HG03571 (cell line): Measurements from ENCODE around the gene CASP12.
"Not testable (repeated sequence)": the region's sequence is repeated elsewhere in the genome, so short reads cannot be mapped to it uniquely, and the experiment has no call there.

Experiments used
- ATAC-seq: cut with Tn5 transposase; IDR thresholded peaks from one replicate; pipeline ENCODE4 v1.9.1; 2021; ENCODE audit not compliant: unreplicated experiment

CASP12 gene

GRCh38 chr11:104897891-104898684, at the start of gene CASP12:
Gene CASP12, minus strand, starts transcription at chr11:104898460.
- no peak for ATAC-seq

- ATAC-seq: peak; percentile 83
Observed at GRCh38 chr11:104946907-104947306, 48.6 kb upstream of the CASP12 start.

DNA sequence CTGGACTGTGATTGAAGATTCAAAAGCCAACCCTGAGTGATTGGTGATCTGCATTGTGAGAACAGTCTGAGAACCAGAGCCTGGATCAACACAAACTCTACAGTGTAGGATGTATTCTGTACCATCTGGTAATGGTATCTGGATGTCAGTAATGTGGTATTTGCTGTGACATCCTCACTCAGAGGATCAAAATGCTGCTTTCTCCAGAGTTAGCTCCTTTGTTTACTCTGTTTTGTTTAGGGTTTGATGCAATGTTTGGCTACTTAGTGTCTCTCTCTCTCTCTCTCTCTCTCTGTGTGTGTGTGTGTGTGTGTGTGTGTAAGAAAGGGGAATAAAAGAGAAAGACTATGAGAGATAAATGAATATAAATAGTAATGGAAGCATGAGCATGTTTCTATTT, 45.8 kb upstream of the CASP12 start:
- no peak for ATAC-seq

DNA sequence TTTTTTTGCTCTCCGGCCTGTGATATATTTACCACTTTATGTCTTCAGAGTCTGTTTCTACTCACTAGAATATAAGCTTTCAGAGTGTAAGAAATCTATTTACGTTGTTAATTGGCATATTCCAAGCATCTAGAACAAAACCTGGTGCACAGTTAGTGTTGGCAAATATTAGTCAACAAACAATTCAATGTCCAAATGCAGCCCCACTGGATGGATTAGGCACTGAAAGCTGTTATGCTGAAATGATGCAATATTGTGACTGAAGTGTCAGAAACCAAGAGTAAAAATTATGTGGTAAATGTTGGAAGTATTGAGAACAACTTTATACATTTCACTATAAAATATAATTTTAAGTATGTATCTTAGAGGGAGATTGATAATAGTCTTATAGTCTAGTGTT, 45.3 kb upstream of the CASP12 start:
- ATAC-seq: no peak

DNA sequence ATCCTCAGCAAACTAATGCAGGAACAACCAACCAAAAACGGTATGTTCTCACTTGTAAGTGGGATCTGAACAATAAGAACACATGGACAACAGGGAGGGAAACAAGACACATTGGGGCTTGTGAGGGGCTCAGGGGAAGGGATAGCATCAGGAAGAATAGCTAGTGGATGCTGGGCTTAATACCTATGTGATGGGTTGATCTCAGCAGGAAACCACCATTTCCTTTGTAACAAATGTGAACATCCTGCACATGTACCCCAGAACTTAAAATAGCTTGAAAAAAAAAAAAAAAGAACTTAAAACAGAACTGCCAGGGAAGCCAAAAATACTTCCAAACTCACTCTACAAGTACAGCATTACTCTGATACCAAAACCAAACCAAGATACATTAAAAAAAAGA, 36.3 kb upstream of the CASP12 start:
- no peak for ATAC-seq

GRCh38 chr11:104934073-104934472, 35.8 kb upstream of the CASP12 start:
- not testable (repeated sequence) for ATAC-seq

- ATAC-seq: no peak
Observed at GRCh38 chr11:104928811-104929210, 30.6 kb upstream of the CASP12 start.

DNA sequence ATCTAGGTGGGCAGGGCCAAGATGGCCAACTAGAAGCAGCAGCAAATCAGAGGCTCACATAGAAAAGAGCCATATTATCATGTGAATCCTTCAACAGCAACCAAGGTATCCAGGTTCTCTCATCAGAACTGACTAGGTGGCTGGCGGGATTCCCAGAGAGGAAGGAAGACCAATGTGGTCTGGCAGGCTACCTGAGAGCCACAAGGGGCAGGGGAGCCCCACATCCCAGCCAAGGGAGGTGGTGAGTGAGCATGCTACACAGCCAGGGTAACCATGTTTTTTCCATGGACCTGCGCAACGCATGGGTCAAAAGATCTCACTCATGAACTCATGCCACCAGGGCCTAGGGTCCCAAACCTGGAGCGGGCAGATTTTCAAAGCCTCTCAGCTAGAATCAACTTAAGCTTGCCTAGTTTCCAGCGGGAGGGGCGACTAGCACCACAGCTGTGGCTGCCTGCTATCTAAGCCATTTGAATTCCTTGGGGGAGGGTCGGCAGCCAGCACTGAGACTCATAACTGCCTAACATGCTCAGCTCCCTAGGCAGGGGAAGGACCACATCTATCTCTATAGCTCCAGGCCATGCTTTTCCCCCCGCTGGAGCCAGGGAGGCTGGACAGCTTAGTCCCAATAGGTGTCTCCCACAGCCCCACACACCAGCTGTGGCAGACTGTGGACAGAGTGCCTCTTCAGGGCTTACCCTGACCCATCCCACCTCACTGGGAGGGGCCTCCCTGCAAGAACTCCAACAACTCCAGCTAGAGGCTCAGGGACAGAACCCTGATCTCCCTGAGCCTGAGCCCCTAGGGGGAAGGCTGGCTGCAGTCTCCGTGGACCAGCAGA, 28.7 kb upstream of the CASP12 start:
- ATAC-seq: no peak

- no peak for ATAC-seq
Observed at GRCh38 chr11:104925850-104926249, 27.6 kb upstream of the CASP12 start.

GRCh38 chr11:104918113-104918824, 20.0 kb upstream of the CASP12 start:
- ATAC-seq: no peak

- ATAC-seq: no peak
Observed at GRCh38 chr11:104917271-104918112, 19.2 kb upstream of the CASP12 start.

DNA sequence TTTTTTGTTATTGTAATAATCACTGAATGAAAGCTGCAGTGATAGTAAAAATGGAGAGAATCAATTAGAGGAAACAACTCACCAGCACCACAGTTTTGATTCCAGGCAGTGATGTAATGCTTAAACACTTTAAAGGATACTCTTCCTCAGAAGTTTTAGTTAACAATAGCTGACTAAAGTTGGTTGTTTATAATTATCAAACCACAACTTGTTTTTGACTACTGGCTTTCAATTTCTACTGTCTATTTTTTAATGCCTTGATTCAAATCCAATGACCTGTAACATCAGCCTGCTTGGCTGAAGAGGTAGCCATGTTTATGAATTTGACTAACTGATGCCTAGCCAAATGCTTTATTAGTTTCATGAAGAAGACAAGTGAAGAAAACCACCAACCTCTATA, 18.2 kb upstream of the CASP12 start:
- ATAC-seq: no peak

DNA sequence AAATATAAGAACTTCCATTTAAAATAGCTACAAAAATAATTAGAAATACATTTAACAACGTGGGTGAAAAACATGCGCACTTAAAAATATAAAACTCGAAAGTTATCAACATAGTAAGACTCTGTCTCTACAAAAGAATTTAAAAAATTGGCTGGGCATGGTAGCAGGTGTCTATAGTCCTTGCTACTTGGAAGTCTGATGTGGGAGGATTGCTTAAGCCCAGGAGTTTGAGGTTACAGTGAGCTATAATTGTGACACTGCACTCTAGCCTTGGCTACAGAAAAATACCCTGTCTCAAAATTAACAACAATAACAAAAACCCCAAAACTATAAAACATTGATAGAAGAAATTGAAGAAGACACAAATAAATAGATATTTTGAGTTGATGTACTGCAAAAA, 13.8 kb upstream of the CASP12 start:
- ATAC-seq: no peak

GRCh38 chr11:104908186-104908531, 9.9 kb upstream of the CASP12 start:
- no peak for ATAC-seq

- ATAC-seq: no peak
Observed at GRCh38 chr11:104907521-104908185, 9.4 kb upstream of the CASP12 start.

DNA sequence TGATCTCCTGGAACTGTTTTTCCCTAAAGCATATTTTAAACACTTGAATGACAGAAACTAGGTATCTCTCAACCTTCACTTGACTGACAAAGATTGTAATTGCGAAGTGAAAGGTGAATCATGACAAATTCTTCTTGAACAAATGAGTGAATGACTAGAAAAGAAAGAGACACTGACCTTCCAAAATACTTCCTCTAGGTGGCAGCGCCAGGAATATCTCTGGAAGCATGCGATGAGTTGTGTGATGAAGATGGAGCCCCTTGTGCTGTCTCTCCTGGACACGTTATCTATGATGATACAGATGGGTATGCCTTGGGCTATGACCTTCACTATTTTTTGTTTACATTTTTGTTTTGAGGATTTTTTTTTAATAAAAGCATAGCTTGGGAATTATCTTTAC, 7.0 kb upstream of the CASP12 start:
- ATAC-seq: no peak

- no peak for ATAC-seq
Observed at GRCh38 chr11:104899226-104899625, 966 bp upstream of the CASP12 start.

DNA sequence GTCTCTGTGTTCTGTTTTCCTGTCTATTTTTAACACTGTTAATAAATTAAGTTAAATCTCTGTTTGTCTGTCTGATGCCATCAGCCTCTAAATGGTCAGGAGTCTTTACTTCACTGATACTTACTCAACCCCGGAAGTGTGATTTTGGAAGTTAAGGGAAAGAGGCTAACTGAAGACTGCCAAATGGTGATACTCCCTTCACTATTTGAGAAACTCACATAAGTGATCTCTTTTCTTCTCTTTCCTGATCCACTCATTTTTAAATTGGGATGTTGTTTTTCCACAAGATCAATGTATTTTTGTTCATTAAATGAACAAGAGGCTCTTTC, 389 bp upstream of the CASP12 start:
- ATAC-seq: no peak

- no peak for ATAC-seq
Observed at GRCh38 chr11:104895634-104896033, 2.6 kb downstream of the CASP12 start.

- no peak for ATAC-seq
Observed at GRCh38 chr11:104893876-104894275, 4.4 kb downstream of the CASP12 start.
